PC-9 (cell line): Measurements from ENCODE around the gene ACER2. TPM values are rescaled to one million over a fixed set of nuclear protein-coding genes. Genes with fewer than 3 reads are reported as not detected.

Experiments
- BruUV-seq: library from RNA; stranded (reverse); fragments of 400-500 nt; replicated peaks from 2 replicates; lab custom pipeline; 2021; lab: Mats Ljungman, UMichigan
- CTCF ChIA-PET: fragments of 300-600 bp; sonication (Branson Sonifier 250); formaldehyde crosslinking; loops from one replicate; lab custom pipeline; 2022; ENCODE audit warnings: antibody characterized with exemption; lab: Charles Lee
- POLR2A ChIA-PET: fragments of 300-600 bp; sonication (Branson Sonifier 250); formaldehyde crosslinking; loops from one replicate; lab custom pipeline; 2022; ENCODE audit warnings: antibody characterized with exemption; ENCODE audit not compliant: unreplicated experiment; lab: Charles Lee
- DNase-seq, 2 experiments: peaks; one replicate each; pipeline versions ENCODE4 v3.0.0 to v3.0.0-alpha.2; 2015 to 2022; ENCODE audit warnings: mixed read lengths in 1 of 2
- H2AFZ ChIP-seq: fragments of 200-600 bp; sonication (generic); 2 replicates; pipeline ENCODE4 v1.8.1; 2017; ENCODE audit warnings: antibody characterized with exemption
- H3F3A ChIP-seq: fragments of 200-600 bp; sonication (generic); 2 replicates; pipeline ENCODE4 v1.8.1; 2017; ENCODE audit warnings: antibody characterized with exemption, mild to moderate bottlenecking, low read depth; ENCODE audit not compliant: insufficient read depth
- H3K27ac ChIP-seq: fragments of 200-600 bp; sonication (generic); 2 replicates; pipeline ENCODE4 v1.6.1; 2016; ENCODE audit warnings: mixed run types
- H3K27me3 ChIP-seq: fragments of 200-600 bp; sonication (generic); 2 replicates; pipeline ENCODE4 v1.6.1; 2016; ENCODE audit warnings: low read depth, mixed run types; ENCODE audit not compliant: insufficient read depth
- H3K36me3 ChIP-seq: fragments of 200-600 bp; sonication (generic); 2 replicates; pipeline ENCODE4 v1.6.1; 2016; ENCODE audit warnings: low read depth, mixed run types
- H3K4me1 ChIP-seq: fragments of 200-600 bp; sonication (generic); replicated peaks from 2 replicates; pipeline ENCODE4 v1.6.1; 2016; ENCODE audit warnings: mixed run types; ENCODE audit not compliant: insufficient read depth
- H3K4me2 ChIP-seq: fragments of 200-600 bp; sonication (generic); 2 replicates; pipeline ENCODE4 v1.6.1; 2017; ENCODE audit warnings: mixed run types
- H3K4me3 ChIP-seq: fragments of 200-600 bp; sonication (generic); 2 replicates; pipeline ENCODE4 v1.6.1; 2016; ENCODE audit warnings: mixed run types
- H3K79me2 ChIP-seq: fragments of 200-600 bp; sonication (generic); 2 replicates; pipeline ENCODE4 v1.6.1; 2017; ENCODE audit warnings: low read depth, mixed run types
- H3K9me2 ChIP-seq: fragments of 200-600 bp; sonication (generic); 2 replicates; pipeline ENCODE4 v1.8.1; 2017; ENCODE audit warnings: mild to moderate bottlenecking; ENCODE audit not compliant: insufficient read depth
- H3K9me3 ChIP-seq: fragments of 200-600 bp; sonication (generic); 2 replicates; pipeline ENCODE4 v1.8.1; 2016; ENCODE audit warnings: low read depth; ENCODE audit not compliant: insufficient read depth
- H4K20me1 ChIP-seq: fragments of 200-600 bp; sonication (generic); 2 replicates; pipeline ENCODE4 v1.8.1; 2017; ENCODE audit not compliant: insufficient read depth
- CTCF ChIP-seq: fragments of 200-600 bp; sonication (generic); conservative IDR thresholded peaks from 2 replicates; pipeline ENCODE4 v1.6.1; 2017; ENCODE audit warnings: mixed run types, antibody characterized with exemption, mild to moderate bottlenecking, moderate library complexity
- EZH2 ChIP-seq: fragments of 200-600 bp; sonication (generic); IDR thresholded peaks from 2 replicates; pipeline ENCODE4 v1.8.0; 2017; ENCODE audit warnings: antibody characterized with exemption, low read depth
- intact Hi-C: fragments of 100-400 bp; cut with micrococcal nuclease; formaldehyde crosslinking; loops from one replicate; pipeline ENCODE4 v1.10.0; 2022; ENCODE audit not compliant: unreplicated experiment
- total RNA-seq: library from RNA; stranded (reverse); gene quantifications from 2 replicates; pipeline ENCODE4 v1.2.3, GENCODE V29; 2021

Gene ACER2
- total RNA-seq, 1 experiment from 2014 or later: 4.3 TPM

- TF ChIP-seq CTCF: no peak
- TF ChIP-seq EZH2: no peak
- Histone ChIP-seq H3K9me2 (no peaks in the 10 kb centered on the region), H3K27me3 (no peaks in the 10 kb centered on the region), H3K9me3 (no peaks in the 10 kb centered on the region), H2AFZ (no peak overlapping the region), H3F3A (no peaks in the 10 kb centered on the region), H3K4me2 (no peak overlapping the region), H3K4me1 (no peaks in the 10 kb centered on the region), H3K79me2 (no peaks in the 10 kb centered on the region), H4K20me1 (no peaks in the 10 kb centered on the region), H3K36me3 (no peaks in the 10 kb centered on the region), H3K27ac (no peak overlapping the region), H3K4me3 (no peak overlapping the region)
- no TSS peak for BruUV-seq
- DNase-seq: no peak
- intact Hi-C loops: loop anchor here (1.0 to 10.0 kb wide), 4 partner anchors 77 to 1923 kb away; partner anchors contain the start of genes RPS6 and RRAGA
- ChIA-PET POLR2A (no interaction called here), CTCF (interaction anchor here (1.2 kb wide), 1 partner anchor 633 kb away, joined by 6 read pairs; no protein-coding TSS in a partner anchor)
Measured at GRCh38 chr9:19457693-19458009, 48.8 kb downstream of the ACER2 start.

- H3K4me3 ChIP-seq: no peak overlapping the region
- no peak overlapping the region for H2AFZ ChIP-seq
- ChIA-PET CTCF (no interaction called here), POLR2A (no interaction called here)
- H3K79me2 ChIP-seq: no peaks in the 10 kb centered on the region
- H3F3A ChIP-seq: no peaks in the 10 kb centered on the region
- intact Hi-C loops: no loop called here
- no peaks in the 10 kb centered on the region for H3K9me2 ChIP-seq
- H3K4me2 ChIP-seq: no peak overlapping the region
- H3K9me3 ChIP-seq: no peaks in the 10 kb centered on the region
- no peaks in the 10 kb centered on the region for H3K36me3 ChIP-seq
- no peaks in the 10 kb centered on the region for H4K20me1 ChIP-seq
- H3K27ac ChIP-seq: no peak overlapping the region
- TF ChIP-seq EZH2 (no peak), CTCF (no peak)
- H3K4me1 ChIP-seq: no peaks in the 10 kb centered on the region
- no TSS peak for BruUV-seq
- no peak for DNase-seq
- H3K27me3 ChIP-seq: no peaks in the 10 kb centered on the region
Measured at GRCh38 chr9:19460243-19460642, 51.4 kb downstream of the ACER2 start.

GRCh38 chr9:19461135-19461534 is 52.3 kb downstream of the ACER2 start:
- Histone ChIP-seq H3K4me2 (no peak overlapping the region), H3K9me3 (no peaks in the 10 kb centered on the region), H3K4me1 (no peaks in the 10 kb centered on the region), H3K27ac (no peak overlapping the region), H3K27me3 (no peaks in the 10 kb centered on the region), H3K36me3 (no peaks in the 10 kb centered on the region), H4K20me1 (no peaks in the 10 kb centered on the region), H3F3A (no peaks in the 10 kb centered on the region), H2AFZ (no peak overlapping the region), H3K79me2 (no peaks in the 10 kb centered on the region), H3K9me2 (no peaks in the 10 kb centered on the region), H3K4me3 (no peak overlapping the region)
- ChIA-PET POLR2A (no interaction called here), CTCF (no interaction called here)
- TF ChIP-seq CTCF (no peak), EZH2 (no peak)
- no peak for DNase-seq
- intact Hi-C loops: no loop called here
- BruUV-seq: no TSS peak
